Brain microvascular endothelial cell (primary cell): ENCODE data around the gene TUBAL3.

ENCODE experiments used
- DNase-seq: peaks from one replicate; pipeline ENCODE4 v3.0.0-alpha.2; 2020
- H3K27ac ChIP-seq: fragments of 250-450 bp; sonication (Bioruptor Pico); 2 replicates; pipeline ENCODE4 v1.5.1; 2020; ENCODE audit warnings: mild to moderate bottlenecking, moderate library complexity
- H3K27me3 ChIP-seq: fragments of 250-450 bp; sonication (Bioruptor Pico); replicated peaks from 2 replicates; pipeline ENCODE4 v1.5.1; 2020; ENCODE audit warnings: mild to moderate bottlenecking
- H3K36me3 ChIP-seq: fragments of 250-450 bp; sonication (Bioruptor Pico); replicated peaks from 2 replicates; pipeline ENCODE4 v1.5.1; 2020; ENCODE audit warnings: mild to moderate bottlenecking
- H3K4me3 ChIP-seq: 2 replicates; pipeline ENCODE4 v1.5.1; 2011; ENCODE audit warnings: low read depth, mild to moderate bottlenecking, control low read depth, low read length, moderate library complexity
- CTCF ChIP-seq: IDR thresholded peaks from 2 replicates; pipeline ENCODE4 v1.5.1; 2011; ENCODE audit warnings: low read depth, mild to moderate bottlenecking, moderate library complexity, low read length, control low read depth, inconsistent platforms; ENCODE audit errors: missing control alignments
- in situ Hi-C: cut with HindIII; loops from 2 replicates; pipeline ENCODE4 v1.10.0; 2017; ENCODE audit warnings: low sequenced_read_pairs, low pct_ligation_motif_present

The TUBAL3 gene

GRCh38 chr10:5355594-5356301 is 48.9 kb downstream of the TUBAL3 start:
- no peak for TF ChIP-seq CTCF
- no peak for DNase-seq
- in situ Hi-C loops = no loop called here

GRCh38 chr10:5354068-5354467 is 50.6 kb downstream of the TUBAL3 start:
- Histone ChIP-seq H3K4me3 (no peak overlapping the region), H3K27me3 (no peaks in the 10 kb centered on the region), H3K27ac (no peak overlapping the region), H3K36me3 (no peaks in the 10 kb centered on the region)
- no peak for TF ChIP-seq CTCF
- in situ Hi-C loops = no loop called here
- DNase-seq = no peak

More at GRCh38 chr10:5355594-5356301, 48.9 kb downstream of the TUBAL3 start:
- Histone ChIP-seq H3K27ac (no peak overlapping the region), H3K36me3 (no peaks in the 10 kb centered on the region), H3K27me3 (no peaks in the 10 kb centered on the region), H3K4me3 (no peak overlapping the region)

- DNase-seq = no peak
- in situ Hi-C loops = no loop called here
- Histone ChIP-seq H3K36me3 (no peaks in the 10 kb centered on the region), H3K27me3 (no peaks in the 10 kb centered on the region), H3K4me3 (no peak overlapping the region), H3K27ac (no peak overlapping the region)
- no peak for TF ChIP-seq CTCF
Measured at GRCh38 chr10:5349362-5349761, 55.3 kb downstream of the TUBAL3 start.

- Histone ChIP-seq H3K27me3 (no peaks in the 10 kb centered on the region), H3K4me3 (no peak overlapping the region), H3K27ac (no peak overlapping the region), H3K36me3 (no peaks in the 10 kb centered on the region)
- no peak for DNase-seq
- in situ Hi-C loops = no loop called here
- TF ChIP-seq CTCF = no peak
Measured at GRCh38 chr10:5346881-5347280, 57.7 kb downstream of the TUBAL3 start.

- in situ Hi-C loops = no loop called here
- TF ChIP-seq CTCF = no peak
- no peaks in the 10 kb centered on the region for H3K36me3 ChIP-seq
Measured at GRCh38 chr10:5344746-5345145, 59.9 kb downstream of the TUBAL3 start.

GRCh38 chr10:5343979-5344378 is 60.6 kb downstream of the TUBAL3 start:
- no peak for TF ChIP-seq CTCF
- Histone ChIP-seq H3K36me3 (no peaks in the 10 kb centered on the region), H3K4me3 (no peak overlapping the region), H3K27ac (no peak overlapping the region), H3K27me3 (no peaks in the 10 kb centered on the region)
- DNase-seq = no peak
- in situ Hi-C loops = no loop called here

More at GRCh38 chr10:5344746-5345145, 59.9 kb downstream of the TUBAL3 start:
- no peak overlapping the region for H3K4me3 ChIP-seq
- no peaks in the 10 kb centered on the region for H3K27me3 ChIP-seq
- no peak for DNase-seq
- H3K27ac ChIP-seq = no peak overlapping the region
